Parathyroid adenoma (tissue), 2 donors: ENCODE results near the gene DENND1B.

Experiments
- H2AFZ ChIP-seq: fragments of 300-600 bp; sonication (generic); one replicate; pipeline ENCODE4 v1.7.0; 2017; ENCODE audit warnings: antibody characterized with exemption, mild to moderate bottlenecking
- H3K27ac ChIP-seq: fragments of 300-600 bp; sonication (generic); one replicate; pipeline ENCODE4 v1.7.0; 2017
- H3K27me3 ChIP-seq: fragments of 300-600 bp; sonication (generic); one replicate; pipeline ENCODE4 v1.7.0; 2017; ENCODE audit warnings: low read length; ENCODE audit not compliant: control insufficient read depth, insufficient read depth
- H3K36me3 ChIP-seq: fragments of 300-600 bp; sonication (generic); one replicate; pipeline ENCODE4 v1.7.0; 2017; ENCODE audit warnings: low read length; ENCODE audit not compliant: control insufficient read depth, insufficient read depth
- H3K4me1 ChIP-seq: fragments of 300-600 bp; sonication (generic); one replicate; pipeline ENCODE4 v1.7.0; 2017; ENCODE audit warnings: control low read depth
- H3K4me2 ChIP-seq: fragments of 300-600 bp; sonication (generic); one replicate; pipeline ENCODE4 v1.7.0; 2017; ENCODE audit warnings: low read length
- H3K4me3 ChIP-seq: fragments of 300-600 bp; sonication (generic); one replicate; pipeline ENCODE4 v1.7.0; 2017; ENCODE audit warnings: low read depth, low read length
- H3K79me2 ChIP-seq: fragments of 300-600 bp; sonication (generic); one replicate; pipeline ENCODE4 v1.7.0; 2017; ENCODE audit warnings: control low read depth
- H3K9ac ChIP-seq: fragments of 300-600 bp; sonication (generic); one replicate; pipeline ENCODE4 v1.7.0; 2017; ENCODE audit warnings: mild to moderate bottlenecking
- H3K9me3 ChIP-seq: fragments of 300-600 bp; sonication (generic); one replicate; pipeline ENCODE4 v1.7.0; 2017; ENCODE audit warnings: low read length; ENCODE audit not compliant: control insufficient read depth
- TF ChIP-seq, protein P1 (sequence below): fragments of 300-600 bp; sonication (generic); IDR thresholded peaks from one replicate; pipeline ENCODE4 v1.7.0; 2017; ENCODE audit warnings: antibody characterized with exemption, mild to moderate bottlenecking
- donor health status: primary hyperparathyroidism.

The DENND1B gene, protein sequence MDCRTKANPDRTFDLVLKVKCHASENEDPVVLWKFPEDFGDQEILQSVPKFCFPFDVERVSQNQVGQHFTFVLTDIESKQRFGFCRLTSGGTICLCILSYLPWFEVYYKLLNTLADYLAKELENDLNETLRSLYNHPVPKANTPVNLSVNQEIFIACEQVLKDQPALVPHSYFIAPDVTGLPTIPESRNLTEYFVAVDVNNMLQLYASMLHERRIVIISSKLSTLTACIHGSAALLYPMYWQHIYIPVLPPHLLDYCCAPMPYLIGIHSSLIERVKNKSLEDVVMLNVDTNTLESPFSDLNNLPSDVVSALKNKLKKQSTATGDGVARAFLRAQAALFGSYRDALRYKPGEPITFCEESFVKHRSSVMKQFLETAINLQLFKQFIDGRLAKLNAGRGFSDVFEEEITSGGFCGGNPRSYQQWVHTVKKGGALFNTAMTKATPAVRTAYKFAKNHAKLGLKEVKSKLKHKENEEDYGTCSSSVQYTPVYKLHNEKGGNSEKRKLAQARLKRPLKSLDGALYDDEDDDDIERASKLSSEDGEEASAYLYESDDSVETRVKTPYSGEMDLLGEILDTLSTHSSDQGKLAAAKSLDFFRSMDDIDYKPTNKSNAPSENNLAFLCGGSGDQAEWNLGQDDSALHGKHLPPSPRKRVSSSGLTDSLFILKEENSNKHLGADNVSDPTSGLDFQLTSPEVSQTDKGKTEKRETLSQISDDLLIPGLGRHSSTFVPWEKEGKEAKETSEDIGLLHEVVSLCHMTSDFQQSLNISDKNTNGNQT

DNA sequence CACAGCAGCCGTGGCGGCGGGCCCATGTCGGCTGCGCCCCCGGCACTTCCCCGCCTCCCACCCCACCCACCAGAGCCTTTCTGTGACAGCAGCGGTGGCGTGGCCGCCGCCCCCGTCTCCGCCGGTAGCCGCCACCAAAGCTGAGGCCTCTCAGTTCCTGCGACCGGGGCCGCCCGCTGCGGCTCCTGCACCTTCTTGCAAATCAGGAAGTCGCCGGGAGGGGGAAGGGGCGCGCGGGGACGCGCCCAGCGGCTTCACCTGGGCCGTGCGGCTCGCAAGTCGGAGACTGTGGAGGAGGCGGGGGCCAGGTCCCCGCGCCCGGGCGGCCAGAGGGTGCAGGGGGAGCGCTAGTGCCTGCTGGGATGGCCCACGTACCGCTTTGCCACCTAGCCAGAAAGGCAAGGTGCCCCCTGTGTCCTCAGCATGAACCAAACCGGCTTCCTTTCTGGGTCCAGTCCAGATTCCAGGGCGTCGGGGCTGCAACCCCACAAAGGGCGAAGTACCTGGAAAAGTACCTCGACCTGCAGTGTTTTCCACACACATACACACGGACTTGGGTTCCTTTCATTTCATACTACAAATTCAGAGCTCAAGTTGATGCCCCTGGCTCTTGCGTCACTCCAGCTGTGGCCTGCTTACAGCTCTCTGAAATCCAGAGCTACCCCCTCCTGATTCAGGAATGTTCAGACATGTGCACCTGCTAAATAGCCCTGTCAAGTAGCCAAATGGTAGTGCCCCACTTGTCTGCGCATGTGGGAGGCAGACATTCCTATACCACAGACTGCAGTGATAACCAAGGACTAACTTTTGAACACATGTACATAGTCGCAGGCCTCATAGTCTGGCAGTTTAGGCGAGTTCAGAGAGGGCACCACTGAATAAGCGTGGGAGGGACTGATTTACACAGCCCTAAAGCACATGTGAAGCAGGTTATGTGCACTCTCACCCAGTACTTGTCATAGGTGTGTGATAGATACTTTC is at the start of gene DENND1B:
DENND1B (minus strand) TSS at position 199 of the 981 bp plus-strand sequence. CDS start 325 bp downstream, outside the sequence.
- H3K9me3 ChIP-seq: no peaks in the 10 kb centered on the region
- TF ChIP-seq, protein P1, sequence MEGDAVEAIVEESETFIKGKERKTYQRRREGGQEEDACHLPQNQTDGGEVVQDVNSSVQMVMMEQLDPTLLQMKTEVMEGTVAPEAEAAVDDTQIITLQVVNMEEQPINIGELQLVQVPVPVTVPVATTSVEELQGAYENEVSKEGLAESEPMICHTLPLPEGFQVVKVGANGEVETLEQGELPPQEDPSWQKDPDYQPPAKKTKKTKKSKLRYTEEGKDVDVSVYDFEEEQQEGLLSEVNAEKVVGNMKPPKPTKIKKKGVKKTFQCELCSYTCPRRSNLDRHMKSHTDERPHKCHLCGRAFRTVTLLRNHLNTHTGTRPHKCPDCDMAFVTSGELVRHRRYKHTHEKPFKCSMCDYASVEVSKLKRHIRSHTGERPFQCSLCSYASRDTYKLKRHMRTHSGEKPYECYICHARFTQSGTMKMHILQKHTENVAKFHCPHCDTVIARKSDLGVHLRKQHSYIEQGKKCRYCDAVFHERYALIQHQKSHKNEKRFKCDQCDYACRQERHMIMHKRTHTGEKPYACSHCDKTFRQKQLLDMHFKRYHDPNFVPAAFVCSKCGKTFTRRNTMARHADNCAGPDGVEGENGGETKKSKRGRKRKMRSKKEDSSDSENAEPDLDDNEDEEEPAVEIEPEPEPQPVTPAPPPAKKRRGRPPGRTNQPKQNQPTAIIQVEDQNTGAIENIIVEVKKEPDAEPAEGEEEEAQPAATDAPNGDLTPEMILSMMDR: no peak
- no peaks in the 10 kb centered on the region for H3K27me3 ChIP-seq
- H3K9ac ChIP-seq: no peak within 1 kb of the TSS
- H3K4me3 ChIP-seq: peak within 1 kb of the TSS; percentile 74
- peak within 1 kb of the TSS; percentile 69 for H3K27ac ChIP-seq
- peaks cover 2% of the 10 kb centered on the region for H3K4me1 ChIP-seq
- H3K4me2 ChIP-seq: peak within 1 kb of the TSS; percentile 64
- no peaks in the 10 kb centered on the region for H3K79me2 ChIP-seq
- H3K36me3 ChIP-seq: no peaks in the 10 kb centered on the region
- H2AFZ ChIP-seq: peak within 1 kb of the TSS; percentile 87

DNA sequence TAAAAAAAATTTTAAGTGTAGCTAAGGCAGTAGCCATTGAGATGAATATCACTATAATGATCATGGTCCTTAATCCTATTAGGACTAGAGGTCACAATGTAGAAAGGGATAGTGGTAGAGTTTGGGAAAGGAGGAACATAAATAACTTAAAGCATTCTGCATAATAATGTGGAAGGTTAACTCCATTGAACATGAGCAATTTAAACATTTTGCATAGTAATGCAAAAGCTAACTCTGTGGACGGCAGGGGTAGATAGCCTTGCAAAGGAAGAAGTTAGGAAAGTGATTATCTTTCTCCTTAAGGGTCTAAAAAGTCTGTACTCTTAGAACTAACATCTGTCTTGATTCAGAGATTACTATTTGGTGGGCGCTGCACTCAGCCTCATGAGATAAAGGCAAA is 39.0 kb upstream of the DENND1B start:
- no peaks in the 10 kb centered on the region for H3K4me1 ChIP-seq
- no peak overlapping the region for H3K9ac ChIP-seq
- no peaks in the 10 kb centered on the region for H3K36me3 ChIP-seq
- no peaks in the 10 kb centered on the region for H3K27me3 ChIP-seq
- no peak overlapping the region for H2AFZ ChIP-seq
- H3K9me3 ChIP-seq: no peaks in the 10 kb centered on the region
- TF ChIP-seq, protein P1: no peak
- no peak overlapping the region for H3K27ac ChIP-seq
- no peak overlapping the region for H3K4me2 ChIP-seq
- no peak overlapping the region for H3K4me3 ChIP-seq
- H3K79me2 ChIP-seq: no peaks in the 10 kb centered on the region

DNA sequence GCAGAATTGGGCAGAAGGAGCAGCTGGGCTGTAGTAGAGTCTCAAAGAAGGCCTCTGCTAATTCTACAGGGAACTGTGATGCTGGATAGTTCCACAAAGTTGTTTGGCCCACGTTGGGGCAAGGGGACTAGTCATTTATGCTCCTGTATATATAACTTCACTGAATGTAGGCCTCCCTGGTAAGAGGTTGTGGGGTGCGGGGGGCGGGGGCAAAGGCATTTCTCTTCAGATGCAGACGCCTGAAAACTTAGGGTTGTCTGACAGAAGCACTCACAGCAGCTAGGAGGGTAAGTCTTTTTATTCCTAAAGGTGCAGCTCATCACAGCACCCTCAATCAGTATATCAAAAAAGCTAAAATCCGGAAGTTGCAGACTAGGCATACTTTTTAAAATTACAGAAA is 38.5 kb upstream of the DENND1B start:
- no peaks in the 10 kb centered on the region for H3K36me3 ChIP-seq
- TF ChIP-seq, protein P1: no peak
- H3K79me2 ChIP-seq: no peaks in the 10 kb centered on the region
- no peak overlapping the region for H3K4me3 ChIP-seq
- H3K27me3 ChIP-seq: no peaks in the 10 kb centered on the region
- no peaks in the 10 kb centered on the region for H3K4me1 ChIP-seq
- H3K4me2 ChIP-seq: no peak overlapping the region
- no peaks in the 10 kb centered on the region for H3K9me3 ChIP-seq
- H2AFZ ChIP-seq: no peak overlapping the region
- H3K9ac ChIP-seq: no peak overlapping the region
- no peak overlapping the region for H3K27ac ChIP-seq

DNA sequence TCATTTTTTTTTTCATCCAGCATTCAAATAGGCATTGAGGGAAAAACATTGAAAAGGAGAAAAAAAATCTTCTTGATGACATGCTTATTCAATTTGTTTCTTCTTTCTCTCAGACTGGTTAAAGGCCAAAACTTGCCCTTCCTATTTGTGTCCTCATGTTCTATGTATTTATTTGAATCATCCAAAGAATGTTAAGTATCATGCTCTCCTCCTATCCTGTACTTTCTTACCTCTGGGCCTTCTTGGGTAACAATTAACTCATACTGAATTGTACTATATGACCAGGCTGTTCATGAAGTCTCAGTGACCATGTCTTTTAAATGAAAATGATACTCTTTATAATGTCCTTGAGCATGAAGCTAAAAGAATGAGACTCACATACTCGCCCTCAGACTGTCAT is 36.5 kb upstream of the DENND1B start:
- no peaks in the 10 kb centered on the region for H3K9me3 ChIP-seq
- no peaks in the 10 kb centered on the region for H3K79me2 ChIP-seq
- H3K9ac ChIP-seq: no peak overlapping the region
- H3K36me3 ChIP-seq: no peaks in the 10 kb centered on the region
- no peaks in the 10 kb centered on the region for H3K27me3 ChIP-seq
- no peak overlapping the region for H3K4me3 ChIP-seq
- no peak overlapping the region for H2AFZ ChIP-seq
- TF ChIP-seq, protein P1: no peak
- H3K4me1 ChIP-seq: no peaks in the 10 kb centered on the region
- no peak overlapping the region for H3K4me2 ChIP-seq
- no peak overlapping the region for H3K27ac ChIP-seq
